GM21737 (cell line): ENCODE measurements around the gene CHRM2.

Experiments used
- ATAC-seq: cut with Tn5 transposase; IDR thresholded peaks from one replicate; pipeline ENCODE4 v1.9.1; 2021; ENCODE audit warnings: mild to moderate bottlenecking, moderate library complexity; ENCODE audit not compliant: unreplicated experiment

The CHRM2 gene

GRCh38 chr7:137018468-137018867 lies 150.0 kb downstream of the CHRM2 start:
- no peak for ATAC-seq

- no peak for ATAC-seq
These were observed 151.9 kb downstream of the CHRM2 start for GRCh38 chr7:137020351-137020750.

GRCh38 chr7:137025469-137026175 lies 157.2 kb downstream of the CHRM2 start:
- ATAC-seq = no peak

- ATAC-seq = no peak
These were observed 157.7 kb downstream of the CHRM2 start for GRCh38 chr7:137026176-137026500.

GRCh38 chr7:137032436-137032835 lies 164.0 kb downstream of the CHRM2 start:
- ATAC-seq = no peak

GRCh38 chr7:137036768-137037167 lies 168.3 kb downstream of the CHRM2 start:
- ATAC-seq = no peak

GRCh38 chr7:137038706-137039105 lies 170.3 kb downstream of the CHRM2 start:
- no peak for ATAC-seq

- no peak for ATAC-seq
These were observed 172.3 kb downstream of the CHRM2 start for GRCh38 chr7:137040745-137041144.

GRCh38 chr7:137045573-137045972 lies 177.1 kb downstream of the CHRM2 start:
- ATAC-seq = no peak

- ATAC-seq = no peak
These were observed 201.0 kb downstream of the CHRM2 start for GRCh38 chr7:137069249-137069963.
